ENCODE results near the gene TVP23C. TPM values are rescaled to one million over a fixed set of nuclear protein-coding genes. Genes with fewer than 3 reads are reported as not detected.

Gene TVP23C
- total and polyA plus RNA-seq, 4 experiments from 2014 or later = 5.8 to 34.5 (median 16.6) TPM

GRCh38 chr17:15493693-15494035 is 69.6 kb downstream of the TVP23C start:
- DNase-seq = no peak
- CTCF ChIA-PET (ENCODE audit: partially characterized antibody) = interaction anchor here (1.3 to 1.5 kb wide), 2 partner anchors 9 to 10 kb away, joined by 3 to 7 read pairs; no protein-coding TSS in a partner anchor

GRCh38 chr17:15492791-15493692 is 70.2 kb downstream of the TVP23C start:
- H3K4me3 Mint-ChIP-seq = no peak overlapping the region
- ChIA-PET CTCF (ENCODE audit: partially characterized antibody) (interaction anchor here (1.3 kb wide), 1 partner anchor 10 kb away, joined by 3 read pairs; no protein-coding TSS in a partner anchor), POLR2A (ENCODE audit: partially characterized antibody) (no interaction called here)
- no peaks in the 10 kb centered on the region for H3K4me1 Mint-ChIP-seq
- H3K9me3 Mint-ChIP-seq = no peaks in the 10 kb centered on the region
- intact Hi-C loops (cut with micrococcal nuclease) = no loop called here
- H3K36me3 Mint-ChIP-seq = peaks cover 17 to 35% of the 10 kb centered on the region in 2 donors
- H3K4me1 ChIP-seq (ENCODE audit: insufficient read depth, low read length) = no peaks in the 10 kb centered on the region
- H3K27ac Mint-ChIP-seq = no peak overlapping the region
- no peaks in the 10 kb centered on the region for H3K9me3 ChIP-seq (ENCODE audit: control insufficient read depth in 1 of 2, low read length in 2 of 2)
- DNase-seq = no peak
- H3K4me3 ChIP-seq (ENCODE audit: low read length in 2 of 2) = no peak overlapping the region
- no peaks in the 10 kb centered on the region for H3K27me3 Mint-ChIP-seq
- no peaks in the 10 kb centered on the region for H3K36me3 ChIP-seq (ENCODE audit: insufficient read depth, low read length)
- H3K27me3 ChIP-seq (ENCODE audit: insufficient read depth, low read length) = no peaks in the 10 kb centered on the region
- no peak overlapping the region for H3K27ac ChIP-seq (ENCODE audit: low read depth, low read length)

More at GRCh38 chr17:15493693-15494035, 69.6 kb downstream of the TVP23C start:
- no peaks in the 10 kb centered on the region for H3K9me3 Mint-ChIP-seq
- Histone ChIP-seq H3K27me3 (ENCODE audit: insufficient read depth, low read length) (no peaks in the 10 kb centered on the region), H3K9me3 (ENCODE audit: control insufficient read depth in 1 of 2, low read length in 2 of 2) (no peaks in the 10 kb centered on the region), H3K4me3 (ENCODE audit: low read length in 2 of 2) (no peak overlapping the region), H3K27ac (ENCODE audit: low read depth, low read length) (no peak overlapping the region), H3K4me1 (ENCODE audit: insufficient read depth, low read length) (no peaks in the 10 kb centered on the region), H3K36me3 (ENCODE audit: insufficient read depth, low read length) (no peaks in the 10 kb centered on the region)
- H3K36me3 Mint-ChIP-seq = peaks cover 17 to 41% of the 10 kb centered on the region in 2 donors
- intact Hi-C loops (cut with micrococcal nuclease) = no loop called here
- H3K27me3 Mint-ChIP-seq = no peaks in the 10 kb centered on the region
- H3K4me3 Mint-ChIP-seq = no peak overlapping the region
- POLR2A ChIA-PET (ENCODE audit: partially characterized antibody) = no interaction called here
- H3K27ac Mint-ChIP-seq = peak overlapping the region in 1 of 7 donors; percentile 74
- H3K4me1 Mint-ChIP-seq = no peaks in the 10 kb centered on the region

- CTCF ChIA-PET (ENCODE audit: partially characterized antibody) = interaction anchor here (1.3 kb wide), 1 partner anchor 11 kb away, joined by 3 read pairs; no protein-coding TSS in a partner anchor
- Mint-ChIP-seq H3K36me3 (peaks cover 19 to 34% of the 10 kb centered on the region in 2 donors), H3K4me3 (no peak overlapping the region)
Measured at GRCh38 chr17:15492186-15492585, 71.1 kb downstream of the TVP23C start.

GRCh38 chr17:15490634-15491261 is 72.5 kb downstream of the TVP23C start:
- Histone ChIP-seq H3K27ac (ENCODE audit: low read depth, low read length) (no peak overlapping the region), H3K36me3 (ENCODE audit: insufficient read depth, low read length) (no peaks in the 10 kb centered on the region), H3K27me3 (ENCODE audit: insufficient read depth, low read length) (no peaks in the 10 kb centered on the region), H3K4me1 (ENCODE audit: insufficient read depth, low read length) (no peaks in the 10 kb centered on the region), H3K9me3 (ENCODE audit: control insufficient read depth in 1 of 2, low read length in 2 of 2) (no peaks in the 10 kb centered on the region), H3K4me3 (ENCODE audit: low read length in 2 of 2) (no peak overlapping the region)
- Mint-ChIP-seq H3K27ac (peak overlapping the region in 1 of 7 donors; percentile 41), H3K4me3 (no peak overlapping the region), H3K36me3 (peaks cover 12 to 28% of the 10 kb centered on the region in 2 donors), H3K9me3 (no peaks in the 10 kb centered on the region), H3K4me1 (no peaks in the 10 kb centered on the region), H3K27me3 (no peaks in the 10 kb centered on the region)
- POLR2A ChIA-PET (ENCODE audit: partially characterized antibody) = no interaction called here
- no peak for DNase-seq
- intact Hi-C loops (cut with micrococcal nuclease) = no loop called here
- CTCF ChIA-PET (ENCODE audit: partially characterized antibody) = interaction anchor here (1.2 kb wide), 1 partner anchor 18 kb away, joined by 3 read pairs; no protein-coding TSS in a partner anchor

More at GRCh38 chr17:15492186-15492585, 71.1 kb downstream of the TVP23C start:
- POLR2A ChIA-PET (ENCODE audit: partially characterized antibody) = no interaction called here
- DNase-seq = no peak
- Mint-ChIP-seq H3K27me3 (no peaks in the 10 kb centered on the region), H3K9me3 (no peaks in the 10 kb centered on the region), H3K4me1 (no peaks in the 10 kb centered on the region), H3K27ac (peak overlapping the region in 1 of 7 donors; percentile 15)
- Histone ChIP-seq H3K4me3 (ENCODE audit: low read length in 2 of 2) (no peak overlapping the region), H3K9me3 (ENCODE audit: control insufficient read depth in 1 of 2, low read length in 2 of 2) (no peaks in the 10 kb centered on the region), H3K4me1 (ENCODE audit: insufficient read depth, low read length) (no peaks in the 10 kb centered on the region), H3K27ac (ENCODE audit: low read depth, low read length) (no peak overlapping the region), H3K36me3 (ENCODE audit: insufficient read depth, low read length) (no peaks in the 10 kb centered on the region), H3K27me3 (ENCODE audit: insufficient read depth, low read length) (no peaks in the 10 kb centered on the region)
- intact Hi-C loops (cut with micrococcal nuclease) = no loop called here

GRCh38 chr17:15488557-15488956 is 74.7 kb downstream of the TVP23C start:
- intact Hi-C loops (cut with micrococcal nuclease) = no loop called here
- no peaks in the 10 kb centered on the region for H3K9me3 ChIP-seq (ENCODE audit: control insufficient read depth in 1 of 2, low read length in 2 of 2)
- DNase-seq = no peak
- peaks cover 10 to 20% of the 10 kb centered on the region in 2 donors for H3K36me3 Mint-ChIP-seq
- no peaks in the 10 kb centered on the region for H3K27me3 Mint-ChIP-seq
- no peaks in the 10 kb centered on the region for H3K27me3 ChIP-seq (ENCODE audit: insufficient read depth, low read length)
- H3K27ac ChIP-seq (ENCODE audit: low read depth, low read length) = no peak overlapping the region
- no peak overlapping the region for H3K4me3 Mint-ChIP-seq
- no peaks in the 10 kb centered on the region for H3K4me1 ChIP-seq (ENCODE audit: insufficient read depth, low read length)
- no peaks in the 10 kb centered on the region for H3K36me3 ChIP-seq (ENCODE audit: insufficient read depth, low read length)
- no peaks in the 10 kb centered on the region for H3K9me3 Mint-ChIP-seq
- CTCF ChIA-PET (ENCODE audit: partially characterized antibody) = no interaction called here
- no peak overlapping the region for H3K4me3 ChIP-seq (ENCODE audit: low read length in 2 of 2)
- POLR2A ChIA-PET (ENCODE audit: partially characterized antibody) = no interaction called here
- H3K4me1 Mint-ChIP-seq = no peaks in the 10 kb centered on the region
- H3K27ac Mint-ChIP-seq = peak overlapping the region in 1 of 7 donors; percentile 11

- Histone ChIP-seq H3K4me3 (ENCODE audit: low read length in 2 of 2) (no peak overlapping the region), H3K27ac (ENCODE audit: low read depth, low read length) (no peak overlapping the region), H3K9me3 (ENCODE audit: control insufficient read depth in 1 of 2, low read length in 2 of 2) (no peaks in the 10 kb centered on the region), H3K36me3 (ENCODE audit: insufficient read depth, low read length) (no peaks in the 10 kb centered on the region), H3K27me3 (ENCODE audit: insufficient read depth, low read length) (no peaks in the 10 kb centered on the region), H3K4me1 (ENCODE audit: insufficient read depth, low read length) (no peaks in the 10 kb centered on the region)
- peaks cover 9 to 12% of the 10 kb centered on the region in 2 donors for H3K36me3 Mint-ChIP-seq
- no peaks in the 10 kb centered on the region for H3K27me3 Mint-ChIP-seq
- no peak overlapping the region for H3K27ac Mint-ChIP-seq
- H3K4me3 Mint-ChIP-seq = no peak overlapping the region
- H3K9me3 Mint-ChIP-seq = no peaks in the 10 kb centered on the region
- ChIA-PET CTCF (ENCODE audit: partially characterized antibody) (interaction anchor here (1.2 to 1.4 kb wide), 2 partner anchors 18 to 41 kb away, joined by 3 to 6 read pairs; no protein-coding TSS in a partner anchor), POLR2A (ENCODE audit: partially characterized antibody) (no interaction called here)
- intact Hi-C loops (cut with micrococcal nuclease) = no loop called here
- no peaks in the 10 kb centered on the region for H3K4me1 Mint-ChIP-seq
- no peak for DNase-seq
Measured at GRCh38 chr17:15485045-15485444, 78.2 kb downstream of the TVP23C start.

- intact Hi-C loops (cut with micrococcal nuclease) = no loop called here
- Mint-ChIP-seq H3K27ac (no peak overlapping the region), H3K36me3 (peaks cover 14 to 16% of the 10 kb centered on the region in 2 donors), H3K4me3 (no peak overlapping the region), H3K9me3 (no peaks in the 10 kb centered on the region), H3K27me3 (no peaks in the 10 kb centered on the region), H3K4me1 (peaks cover 0 to 1% (median 0%) of the 10 kb centered on the region in 4 donors)
- Histone ChIP-seq H3K4me3 (ENCODE audit: low read length in 2 of 2) (no peak overlapping the region), H3K27me3 (ENCODE audit: insufficient read depth, low read length) (no peaks in the 10 kb centered on the region), H3K4me1 (ENCODE audit: insufficient read depth, low read length) (no peaks in the 10 kb centered on the region), H3K36me3 (ENCODE audit: insufficient read depth, low read length) (no peaks in the 10 kb centered on the region), H3K9me3 (ENCODE audit: control insufficient read depth in 1 of 2, low read length in 2 of 2) (no peaks in the 10 kb centered on the region), H3K27ac (ENCODE audit: low read depth, low read length) (no peak overlapping the region)
- ChIA-PET CTCF (ENCODE audit: partially characterized antibody) (interaction anchor here (1.4 kb wide), 1 partner anchor 43 kb away, joined by 3 read pairs; no protein-coding TSS in a partner anchor), POLR2A (ENCODE audit: partially characterized antibody) (no interaction called here)
- no peak for DNase-seq
Measured at GRCh38 chr17:15483431-15483830, 79.9 kb downstream of the TVP23C start.
